Pancreas (tissue), 10 donors: ENCODE data around the gene RECQL5. TPM values are rescaled to one million over a fixed set of nuclear protein-coding genes. Genes with fewer than 3 reads are reported as not detected.

Experiments
- ATAC-seq, 4 donors: fragments of 200-7000 bp; cut with Tn5 transposase; one replicate each; pipeline versions ENCODE4 v1.8.0 to v1.9.1; 2020; ENCODE audit warnings: mild to moderate bottlenecking in 4 of 4, moderate library complexity in 4 of 4
- DNase-seq, 6 donors: peaks; one replicate each; pipeline ENCODE4 v3.0.0-alpha.2; 2020
- FAIRE-seq: peaks from 2 replicates; lab custom pipeline; 2012; peaks lifted over from hg19 to GRCh38; lab: Jason Lieb, UNC
- H3K27ac ChIP-seq, 4 donors: fragments of 200-600 bp; sonication (generic); 1 replicate in 3 of 4; 2 replicates in 1 of 4; pipeline versions ENCODE4 v1.5.0 to v1.8.0; 2020
- H3K27me3 ChIP-seq, 4 donors: fragments of 200-600 bp; one replicate each; pipeline ENCODE4 v1.8.0; 2021
- H3K36me3 ChIP-seq, 3 donors: fragments of 200-600 bp; sonication (generic) in 1 of 3; one replicate each; pipeline versions ENCODE4 v1.5.0 to v1.8.0; 2020 to 2021
- H3K4me1 ChIP-seq, 3 donors: fragments of 200-600 bp; one replicate each; pipeline ENCODE4 v1.8.0; 2021
- H3K4me3 ChIP-seq, 4 donors: fragments of 200-600 bp; sonication (generic) in 2 of 4; one replicate each; pipeline versions ENCODE4 v1.5.0 to v1.8.0; 2020 to 2021
- H3K9me3 ChIP-seq, 4 donors: fragments of 200-600 bp; one replicate each; pipeline ENCODE4 v1.8.0; 2021
- CTCF ChIP-seq, 4 donors: fragments of 200-600 bp; sonication (generic) in 3 of 4; IDR thresholded peaks; one replicate each; pipeline versions ENCODE4 v1.5.0 to v1.8.0; 2021; ENCODE audit warnings: antibody characterized with exemption in 4 of 4
- whole genome bisulfite sequencing, 2 donors: extraction: QIAGEN DNeasy Blood & Tissue Kit; methylation state at CpG; one replicate each; pipeline ENCODE4 v1.1.7; 2013; 5-methylcytosine and 5-hydroxymethylcytosine counted together
- intact Hi-C, 3 donors: fragments of 100-400 bp; cut with DNase I; formaldehyde crosslinking; loops; one replicate each; pipeline versions ENCODE4 v1.11.1 to v1.14.2; 2022
- polyA plus RNA-seq, 2 donors: library from polyadenylated mRNA; stranded (reverse); fragments of 200-250 nt; gene quantifications; one replicate each; pipeline ENCODE4 v1.2.3, GENCODE V29; 2013
- total RNA-seq, 6 donors: library from RNA; stranded (reverse); fragmentation: NEBNext Ultra II Directional in 4 of 6; extraction: Animal tissue kit (Norgen Biotek cat#: 25700) in 4 of 6; gene quantifications; one replicate each; pipeline versions ENCODE4 v1.2.1 to v1.2.4, GENCODE V29; 2021 to 2023
- donor health status: healthy with polysubstance abuse.
- donor health status: DM: no; HTN: no; CAD: no; lungs with moderate emphysema.
- donor health status: DM: no; HTN: no; CAD: no.
- donor health status: control.
- donor health status: control.
- donor health status: Bipolar disorder and iron deficiency.
- donor health status: DM: yes; HTN: yes; CAD: no.
- donor health status: DM: no; HTN: no; CAD: no.
- donor health status: DM: no; HTN: no; CAD: no.
- donor health status: DM: yes; HTN: yes; CAD: no.

The RECQL5 gene
- total and polyA plus RNA-seq, 8 donors: 8.7 to 65.2 (median 14.9) TPM

GRCh38 chr17:75607086-75607485 lies 59.9 kb downstream of the RECQL5 start:
- H3K9me3 ChIP-seq: no peaks in the 10 kb centered on the region
- DNase-seq: no peak
- no peak for FAIRE-seq

DNA sequence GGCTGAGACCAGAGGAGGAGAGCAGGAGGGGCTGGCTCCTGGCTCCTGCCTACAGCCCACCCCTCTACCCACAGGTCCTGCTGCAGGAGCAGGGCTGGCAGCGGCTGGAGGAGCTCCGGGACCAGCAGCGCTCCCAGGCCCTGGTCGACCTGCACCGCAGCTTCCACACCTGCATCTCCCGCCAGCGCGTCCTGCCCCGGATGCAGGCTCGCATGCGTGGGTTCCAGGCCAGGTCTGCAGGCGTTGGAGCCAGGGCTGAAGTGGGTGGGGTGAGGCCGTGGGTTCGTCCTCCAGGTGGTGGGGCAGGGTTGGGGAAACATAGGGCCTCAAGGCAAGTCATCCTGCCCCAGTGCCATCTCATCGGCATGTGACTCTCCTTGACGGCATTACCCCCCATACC lies 61.2 kb downstream of the RECQL5 start:
- Histone ChIP-seq H3K27me3 (no peaks in the 10 kb centered on the region), H3K9me3 (no peaks in the 10 kb centered on the region), H3K27ac (no peak overlapping the region), H3K36me3 (no peaks in the 10 kb centered on the region), H3K4me1 (no peaks in the 10 kb centered on the region), H3K4me3 (no peak overlapping the region)
- 84 to 86% methylated on average over 15 to 16 of the region's 16 CpGs for WGBS, 2 donors
- ATAC-seq: no peak
- intact Hi-C loops: no loop called here
- no peak for TF ChIP-seq CTCF (IDR thresholded peaks at IDR 0.05)
- FAIRE-seq: no peak
- peak in 2 of 6 donors; percentile 53 to 56 for DNase-seq

More at GRCh38 chr17:75607086-75607485, 59.9 kb downstream of the RECQL5 start:
- Histone ChIP-seq H3K4me3 (no peak overlapping the region), H3K27me3 (no peaks in the 10 kb centered on the region), H3K27ac (no peak overlapping the region), H3K4me1 (no peaks in the 10 kb centered on the region), H3K36me3 (no peaks in the 10 kb centered on the region)
- WGBS, 2 donors: 74 to 85% methylated on average over 5 of the region's 5 CpGs
- no peak for TF ChIP-seq CTCF (IDR thresholded peaks at IDR 0.05)
- intact Hi-C loops: no loop called here
- ATAC-seq: no peak

DNA sequence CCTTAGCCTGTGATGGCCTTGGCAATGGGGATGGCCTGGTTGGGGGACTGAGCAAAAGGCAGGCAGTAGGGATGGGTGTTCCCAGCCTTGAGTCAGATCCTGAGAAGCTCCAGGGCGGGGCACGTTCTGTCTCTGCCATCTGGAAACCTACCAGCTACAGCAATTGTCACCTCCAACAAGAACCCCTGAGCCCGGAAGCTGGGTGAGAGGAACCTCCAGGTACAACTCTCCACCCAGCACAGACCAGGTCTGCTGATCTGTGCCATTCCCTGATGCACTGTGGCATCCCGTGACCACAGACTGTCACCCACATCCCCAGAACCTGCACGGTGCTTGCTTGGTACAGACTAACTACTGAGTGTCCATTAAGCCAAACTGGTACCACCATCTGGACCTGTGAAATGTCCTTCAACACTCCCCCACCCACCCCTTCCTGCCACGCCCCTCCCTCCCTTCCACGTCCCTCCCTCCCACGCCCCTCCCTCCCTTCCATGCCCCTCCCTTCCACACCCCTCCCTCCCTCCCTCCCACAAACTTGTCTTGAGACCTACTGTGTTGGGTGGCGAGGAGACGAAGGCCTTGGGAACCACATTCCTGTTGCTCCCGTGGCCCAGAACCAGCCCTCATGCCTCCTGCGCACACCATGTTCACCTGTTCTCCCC lies 62.8 kb downstream of the RECQL5 start:
- ATAC-seq: no peak
- no peak for TF ChIP-seq CTCF (IDR thresholded peaks at IDR 0.05)
- no peak for DNase-seq
- no peaks in the 10 kb centered on the region for H3K27me3 ChIP-seq
- FAIRE-seq: no peak
- H3K4me3 ChIP-seq: no peak overlapping the region
- H3K9me3 ChIP-seq: no peaks in the 10 kb centered on the region
- no peak overlapping the region for H3K27ac ChIP-seq
- no peaks in the 10 kb centered on the region for H3K4me1 ChIP-seq
- intact Hi-C loops: no loop called here
- H3K36me3 ChIP-seq: no peaks in the 10 kb centered on the region
- WGBS, 2 donors: 79 to 83% methylated on average over 9 to 12 of the region's 12 CpGs

GRCh38 chr17:75603123-75603522 lies 63.8 kb downstream of the RECQL5 start:
- 77 to 84% methylated on average over 9 of the region's 9 CpGs for WGBS, 2 donors
- no peak for DNase-seq
- no peaks in the 10 kb centered on the region for H3K4me1 ChIP-seq
- H3K27me3 ChIP-seq: no peaks in the 10 kb centered on the region
- intact Hi-C loops: no loop called here
- ATAC-seq: no peak
- no peaks in the 10 kb centered on the region for H3K9me3 ChIP-seq
- H3K36me3 ChIP-seq: no peaks in the 10 kb centered on the region
- FAIRE-seq: no peak
- no peak overlapping the region for H3K4me3 ChIP-seq
- H3K27ac ChIP-seq: no peak overlapping the region
- TF ChIP-seq CTCF (IDR thresholded peaks at IDR 0.05): no peak

GRCh38 chr17:75602644-75603043 lies 64.3 kb downstream of the RECQL5 start:
- no peaks in the 10 kb centered on the region for H3K9me3 ChIP-seq
- 81 to 88% methylated on average over 7 to 12 of the region's 12 CpGs for WGBS, 2 donors
- no peak for ATAC-seq
- no peaks in the 10 kb centered on the region for H3K27me3 ChIP-seq
- TF ChIP-seq CTCF (IDR thresholded peaks at IDR 0.05): no peak
- H3K4me3 ChIP-seq: no peak overlapping the region
- H3K36me3 ChIP-seq: no peaks in the 10 kb centered on the region
- H3K27ac ChIP-seq: no peak overlapping the region
- no peak for FAIRE-seq
- intact Hi-C loops: no loop called here
- DNase-seq: peak in 1 of 6 donors; percentile 72
- H3K4me1 ChIP-seq: no peaks in the 10 kb centered on the region
